ENCODE data around the gene ISG20L2. TPM values are rescaled to one million over a fixed set of nuclear protein-coding genes. Genes with fewer than 3 reads are reported as not detected.

ISG20L2 gene
- total RNA-seq, 2 experiments from 2014 or later: 44.2 to 50.9 TPM

- ATAC-seq (ENCODE audit: poor library complexity) (peak; percentile 24), DNase-seq (peak in 11 of 14 experiments; percentile 26 to 68 (median 38))
- Histone ChIP-seq H3K27me3 (ENCODE audit: control insufficient read depth in 1 of 2, insufficient read depth in 2 of 2, low read length in 2 of 2) (no peaks in the 10 kb centered on the region), H3K36me3 (ENCODE audit: insufficient read depth, low read length) (no peaks in the 10 kb centered on the region), H3K27ac (ENCODE audit: low read depth in 1 of 2, low read length in 2 of 2) (peak overlapping the region; percentile 70 to 80), H3K9me3 (ENCODE audit: control insufficient read depth in 1 of 2, insufficient read depth in 1 of 2, low read length in 2 of 2) (no peaks in the 10 kb centered on the region), H3K4me3 (ENCODE audit: low read length) (peak overlapping the region; percentile 97), H3K4me1 (ENCODE audit: insufficient read depth, low read length) (peaks cover 61% of the 10 kb centered on the region)
- TF ChIP-seq CTCF (IDR thresholded peaks at IDR 0.05): no peak
- Mint-ChIP-seq H3K4me1 (ENCODE audit: low read depth) (peaks cover 70% of the 10 kb centered on the region), H3K36me3 (ENCODE audit: low read depth) (peaks cover 20% of the 10 kb centered on the region), H3K9me3 (no peaks in the 10 kb centered on the region), H3K4me3 (peak overlapping the region; percentile 96), H3K27ac (peak overlapping the region; percentile 85), H3K27me3 (no peaks in the 10 kb centered on the region)
- POLR2A ChIA-PET: interaction anchor here (0.7 to 3.8 kb wide), 9 partner anchors 10 to 250 kb away, joined by 3 to 74 read pairs (median 7); partner anchors contain the start of genes ISG20L2, MEF2D, METTL25B and MRPL24
- intact Hi-C loops (cut with DNase I, micrococcal nuclease): loop anchor here (1.0 to 2.0 kb wide), 2 partner anchors 10 to 22 kb away; partner anchors contain the start of genes MRPL24 (in 2 of the 2), ISG20L2 (in 1 of the 2) and METTL25B (in 1 of the 2)
- CTCF ChIA-PET: interaction anchor here (1.5 to 2.6 kb wide), 3 partner anchors 9 to 24 kb away, joined by 3 to 30 read pairs (median 8); partner anchors contain the start of genes METTL25B and PRCC
Observed at GRCh38 chr1:156750711-156751450, 22.3 kb upstream of the ISG20L2 start.

DNA sequence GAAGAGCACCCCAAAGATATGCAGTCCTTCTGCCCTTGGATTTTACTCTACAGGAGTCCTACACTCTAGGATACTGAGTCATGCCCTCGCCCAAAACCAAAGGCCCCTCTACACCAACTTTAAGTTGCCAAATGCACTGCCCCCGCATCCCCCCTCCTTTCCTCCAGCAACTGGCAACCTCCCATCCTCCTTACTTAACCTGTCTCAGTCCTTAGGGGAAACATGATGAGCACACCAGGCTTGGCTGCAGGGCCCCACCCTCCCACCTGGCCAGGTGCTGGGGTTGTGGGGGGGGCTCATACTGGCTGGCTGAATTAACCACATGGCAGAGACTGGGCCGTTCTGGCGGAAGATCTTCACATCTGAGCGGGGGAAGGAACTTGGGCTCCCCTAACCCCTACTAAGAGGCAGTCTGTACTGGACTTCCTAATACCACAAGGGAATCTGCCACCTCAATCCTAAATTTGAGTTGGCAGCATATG, 21.7 kb upstream of the ISG20L2 start:
- no peak for TF ChIP-seq CTCF (IDR thresholded peaks at IDR 0.05)
- Histone ChIP-seq H3K27ac (ENCODE audit: low read depth in 1 of 2, low read length in 2 of 2) (peak overlapping the region; percentile 70 to 80), H3K27me3 (ENCODE audit: control insufficient read depth in 1 of 2, insufficient read depth in 2 of 2, low read length in 2 of 2) (no peaks in the 10 kb centered on the region), H3K4me1 (ENCODE audit: insufficient read depth, low read length) (peaks cover 64% of the 10 kb centered on the region), H3K9me3 (ENCODE audit: control insufficient read depth in 1 of 2, insufficient read depth in 1 of 2, low read length in 2 of 2) (no peaks in the 10 kb centered on the region), H3K4me3 (ENCODE audit: low read length) (peak overlapping the region; percentile 97), H3K36me3 (ENCODE audit: insufficient read depth, low read length) (no peaks in the 10 kb centered on the region)
- ChIA-PET CTCF (interaction anchor here (2.6 kb wide), 1 partner anchor 23 kb away, joined by 30 read pairs; the partner anchor contains the start of gene METTL25B), POLR2A (interaction anchor here (0.7 to 3.8 kb wide), 7 partner anchors 9 to 246 kb away, joined by 3 to 74 read pairs (median 8); partner anchors contain the start of genes ISG20L2, METTL25B, MRPL24 and PRCC)
- Mint-ChIP-seq H3K27me3 (no peaks in the 10 kb centered on the region), H3K36me3 (ENCODE audit: low read depth) (peaks cover 26% of the 10 kb centered on the region), H3K27ac (peak overlapping the region; percentile 85), H3K9me3 (no peaks in the 10 kb centered on the region), H3K4me1 (ENCODE audit: low read depth) (peaks cover 77% of the 10 kb centered on the region), H3K4me3 (peak overlapping the region; percentile 96)
- intact Hi-C loops (cut with DNase I, micrococcal nuclease): loop anchor here in 1 of 2 experiments (2.0 kb wide), 1 partner anchor 21 kb away; the partner anchor contains the start of genes ISG20L2 and METTL25B
- DNase-seq: peak in 7 of 14 experiments; percentile 14 to 58 (median 42)
- no peak for ATAC-seq (ENCODE audit: poor library complexity)

- H3K4me1 Mint-ChIP-seq (ENCODE audit: low read depth): peaks cover 79% of the 10 kb centered on the region
- ChIA-PET POLR2A (interaction anchor here (0.7 to 3.8 kb wide), 3 partner anchors 8 to 17 kb away, joined by 3 to 74 read pairs (median 3); partner anchors contain the start of genes MRPL24 and PRCC), CTCF (interaction anchor here (0.7 kb wide), 1 partner anchor 23 kb away, joined by 3 read pairs; no protein-coding TSS in a partner anchor)
- TF ChIP-seq CTCF (IDR thresholded peaks at IDR 0.05): no peak
- peak overlapping the region; percentile 97 for H3K4me3 ChIP-seq (ENCODE audit: low read length)
- no peaks in the 10 kb centered on the region for H3K27me3 ChIP-seq (ENCODE audit: control insufficient read depth in 1 of 2, insufficient read depth in 2 of 2, low read length in 2 of 2)
- peak in 1 of 14 experiments; percentile 25 for DNase-seq
- no peaks in the 10 kb centered on the region for H3K27me3 Mint-ChIP-seq
- H3K4me1 ChIP-seq (ENCODE audit: insufficient read depth, low read length): peaks cover 68% of the 10 kb centered on the region
- peaks cover 33% of the 10 kb centered on the region for H3K36me3 Mint-ChIP-seq (ENCODE audit: low read depth)
- no peaks in the 10 kb centered on the region for H3K9me3 Mint-ChIP-seq
- H3K9me3 ChIP-seq (ENCODE audit: control insufficient read depth in 1 of 2, insufficient read depth in 1 of 2, low read length in 2 of 2): no peaks in the 10 kb centered on the region
- no peak for ATAC-seq (ENCODE audit: poor library complexity)
- peak overlapping the region; percentile 85 for H3K27ac Mint-ChIP-seq
- H3K27ac ChIP-seq (ENCODE audit: low read depth in 1 of 2, low read length in 2 of 2): peak overlapping the region; percentile 70 to 80
- peaks cover 6% of the 10 kb centered on the region for H3K36me3 ChIP-seq (ENCODE audit: insufficient read depth, low read length)
- intact Hi-C loops (cut with DNase I, micrococcal nuclease): loop anchor here (2.0 to 10.0 kb wide), 2 partner anchors 21 to 535 kb away; partner anchors contain the start of genes ISG20L2 (in 1 of the 2), METTL25B (in 1 of the 2) and PMF1 (in 1 of the 2)
- peak overlapping the region; percentile 96 for H3K4me3 Mint-ChIP-seq
Observed at GRCh38 chr1:156749419-156750118, 21.0 kb upstream of the ISG20L2 start.
